Measurements from ENCODE around the gene CDKL2. TPM values are rescaled to one million over a fixed set of nuclear protein-coding genes. Genes with fewer than 3 reads are reported as not detected.
"Not testable (repeated sequence)": the region's sequence is repeated elsewhere in the genome, so short reads cannot be mapped to it uniquely, and the experiment has no call there.

The CDKL2 gene
- total and polyA plus RNA-seq, 2 donors (not counting 1 experiment from before 2014, with no cell fraction given), result 0.40 to 2.3 TPM

DNA sequence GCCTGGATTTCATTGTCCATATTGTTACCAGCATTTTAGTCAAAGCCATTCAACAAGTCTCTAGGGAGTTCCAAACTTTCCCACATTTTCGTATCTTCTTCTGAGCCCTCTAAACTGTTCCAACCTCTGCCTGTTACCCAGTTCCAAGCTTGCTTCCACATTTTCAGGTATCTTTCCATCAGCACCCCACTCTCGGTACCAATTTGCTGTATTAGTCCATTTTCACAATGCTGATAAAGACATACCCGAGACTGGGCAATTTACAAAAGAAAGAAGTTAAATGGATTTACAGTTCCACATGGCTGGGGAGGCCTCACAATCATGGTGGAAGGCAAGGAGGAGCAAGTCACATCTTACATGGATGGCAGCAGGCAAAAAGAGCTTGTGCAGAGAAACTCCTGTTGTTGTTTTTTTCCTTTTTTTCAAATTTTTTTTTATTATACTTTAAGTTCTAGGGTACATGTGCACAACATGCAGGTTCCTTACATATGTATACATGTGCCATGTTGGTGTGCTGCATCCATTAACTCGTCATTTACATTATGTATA, 96.9 kb downstream of the CDKL2 start:
- not testable (repeated sequence) for H3K4me1 ChIP-seq (ENCODE audit: control insufficient read depth, extremely low read depth, insufficient read depth, low read length); H3K4me3 ChIP-seq (replicated peaks in 1 of 4; ENCODE audit: control extremely low read depth in 1 of 4, insufficient read depth in 1 of 4, low read depth in 3 of 4, low read length in 4 of 4); H3K36me3 ChIP-seq (ENCODE audit: control insufficient read depth, insufficient read depth, low read length); H3K4me2 ChIP-seq (ENCODE audit: extremely low read depth, insufficient read depth, low read length); H3K27ac ChIP-seq (ENCODE audit: insufficient read depth, low read length); H3K9ac ChIP-seq (ENCODE audit: insufficient read depth, low read length); H3K27me3 ChIP-seq (ENCODE audit: control insufficient read depth, insufficient read depth, low read length); H3K79me2 ChIP-seq (ENCODE audit: control insufficient read depth, insufficient read depth, low read length); H4K20me1 ChIP-seq (ENCODE audit: control insufficient read depth, extremely low read depth, insufficient read depth, low read length); H2AFZ ChIP-seq (ENCODE audit: low read length); H3K9me3 ChIP-seq (ENCODE audit: control insufficient read depth, insufficient read depth, low read depth, low read length); DNase-seq (ENCODE audit: low read depth in 2 of 2)

DNA sequence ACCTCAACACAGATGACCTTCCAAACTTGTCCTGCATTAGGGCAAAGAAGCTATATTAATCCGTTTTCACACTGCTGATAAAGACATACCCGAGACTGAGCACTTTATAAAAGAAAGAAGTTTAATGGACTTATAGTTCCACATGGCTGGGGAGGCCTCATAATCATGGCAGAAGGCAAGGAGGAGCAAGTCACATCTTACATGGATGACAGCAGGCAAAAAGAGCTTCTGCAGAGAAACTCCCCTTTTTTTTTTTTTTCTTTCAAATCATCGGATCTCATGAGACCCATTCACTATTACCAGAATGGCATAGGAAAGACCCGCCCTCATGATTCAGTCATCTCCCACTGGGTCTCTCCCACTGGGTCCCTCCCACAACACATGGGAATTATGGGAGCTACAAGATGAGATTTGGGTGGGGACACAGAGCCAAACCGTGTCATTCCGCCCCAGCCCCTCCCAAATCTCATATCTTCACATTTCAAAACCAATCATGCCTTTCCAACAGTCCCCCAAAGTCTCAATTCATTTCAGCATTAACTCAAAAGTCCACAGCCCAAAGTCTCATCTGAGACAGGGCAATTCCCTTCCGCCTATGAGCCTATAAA, 98.7 kb downstream of the CDKL2 start:
- not testable (repeated sequence) for H3K4me1 ChIP-seq (ENCODE audit: control insufficient read depth, extremely low read depth, insufficient read depth, low read length); H3K4me3 ChIP-seq (replicated peaks in 1 of 4; ENCODE audit: control extremely low read depth in 1 of 4, insufficient read depth in 1 of 4, low read depth in 3 of 4, low read length in 4 of 4); DNase-seq (ENCODE audit: low read depth in 2 of 2); H3K4me2 ChIP-seq (ENCODE audit: extremely low read depth, insufficient read depth, low read length); H3K27me3 ChIP-seq (ENCODE audit: control insufficient read depth, insufficient read depth, low read length); H4K20me1 ChIP-seq (ENCODE audit: control insufficient read depth, extremely low read depth, insufficient read depth, low read length); H3K9me3 ChIP-seq (ENCODE audit: control insufficient read depth, insufficient read depth, low read depth, low read length); H3K79me2 ChIP-seq (ENCODE audit: control insufficient read depth, insufficient read depth, low read length); H3K36me3 ChIP-seq (ENCODE audit: control insufficient read depth, insufficient read depth, low read length); H2AFZ ChIP-seq (ENCODE audit: low read length); H3K9ac ChIP-seq (ENCODE audit: insufficient read depth, low read length); H3K27ac ChIP-seq (ENCODE audit: insufficient read depth, low read length)

DNA sequence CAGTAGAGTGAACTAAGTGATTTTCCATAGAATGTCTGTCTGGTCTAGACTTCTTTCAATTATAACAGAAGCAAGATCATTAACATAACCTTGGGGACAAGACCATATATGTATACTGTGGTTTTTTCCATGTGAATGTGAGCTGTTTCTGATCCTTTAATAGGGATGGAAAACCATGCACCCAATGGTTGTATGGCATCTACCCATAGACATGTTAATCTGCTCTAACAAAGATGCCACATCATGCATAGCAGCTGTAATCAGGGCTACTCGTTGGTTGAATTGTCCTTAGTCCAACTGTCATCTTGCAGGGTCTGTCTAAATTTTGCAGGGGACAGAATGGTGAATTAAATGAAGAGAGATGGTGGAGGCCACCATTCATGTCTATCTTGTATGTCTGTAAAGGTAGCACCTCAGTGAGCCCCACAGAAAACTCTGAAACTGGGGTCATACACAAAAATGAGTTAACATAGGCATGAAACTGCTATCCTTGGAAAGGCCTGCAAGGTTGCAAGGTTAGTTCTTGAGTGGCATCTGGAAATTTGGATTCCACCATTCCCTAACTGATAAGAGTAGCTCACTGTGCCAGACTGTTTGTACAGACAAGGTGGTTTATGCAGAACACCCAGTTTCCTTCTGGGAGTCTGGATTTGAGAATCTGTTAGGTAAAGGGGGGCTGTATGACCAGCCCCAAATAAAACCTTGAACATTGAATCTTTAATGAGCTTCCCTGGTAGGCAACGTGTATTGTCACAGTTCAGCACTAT, 99.6 kb downstream of the CDKL2 start:
- Histone ChIP-seq H3K27me3 (ENCODE audit: control insufficient read depth, insufficient read depth, low read length) (no peaks in the 10 kb centered on the region), H3K36me3 (ENCODE audit: control insufficient read depth, insufficient read depth, low read length) (peaks cover 6% of the 10 kb centered on the region), H3K4me3 (replicated peaks in 1 of 4; ENCODE audit: control extremely low read depth in 1 of 4, insufficient read depth in 1 of 4, low read depth in 3 of 4, low read length in 4 of 4) (no peak overlapping the region), H3K4me2 (ENCODE audit: extremely low read depth, insufficient read depth, low read length) (no peak overlapping the region), H3K27ac (ENCODE audit: insufficient read depth, low read length) (no peak overlapping the region), H2AFZ (ENCODE audit: low read length) (no peak overlapping the region), H4K20me1 (ENCODE audit: control insufficient read depth, extremely low read depth, insufficient read depth, low read length) (no peaks in the 10 kb centered on the region), H3K79me2 (ENCODE audit: control insufficient read depth, insufficient read depth, low read length) (no peaks in the 10 kb centered on the region), H3K4me1 (ENCODE audit: control insufficient read depth, extremely low read depth, insufficient read depth, low read length) (no peaks in the 10 kb centered on the region), H3K9ac (ENCODE audit: insufficient read depth, low read length) (no peak overlapping the region), H3K9me3 (ENCODE audit: control insufficient read depth, insufficient read depth, low read depth, low read length) (no peaks in the 10 kb centered on the region)
- TF ChIP-seq EZH2 (IDR thresholded peaks at IDR 0.05; ENCODE audit: low read length, missing control alignments), result no peak
- TF ChIP-seq, protein P1, sequence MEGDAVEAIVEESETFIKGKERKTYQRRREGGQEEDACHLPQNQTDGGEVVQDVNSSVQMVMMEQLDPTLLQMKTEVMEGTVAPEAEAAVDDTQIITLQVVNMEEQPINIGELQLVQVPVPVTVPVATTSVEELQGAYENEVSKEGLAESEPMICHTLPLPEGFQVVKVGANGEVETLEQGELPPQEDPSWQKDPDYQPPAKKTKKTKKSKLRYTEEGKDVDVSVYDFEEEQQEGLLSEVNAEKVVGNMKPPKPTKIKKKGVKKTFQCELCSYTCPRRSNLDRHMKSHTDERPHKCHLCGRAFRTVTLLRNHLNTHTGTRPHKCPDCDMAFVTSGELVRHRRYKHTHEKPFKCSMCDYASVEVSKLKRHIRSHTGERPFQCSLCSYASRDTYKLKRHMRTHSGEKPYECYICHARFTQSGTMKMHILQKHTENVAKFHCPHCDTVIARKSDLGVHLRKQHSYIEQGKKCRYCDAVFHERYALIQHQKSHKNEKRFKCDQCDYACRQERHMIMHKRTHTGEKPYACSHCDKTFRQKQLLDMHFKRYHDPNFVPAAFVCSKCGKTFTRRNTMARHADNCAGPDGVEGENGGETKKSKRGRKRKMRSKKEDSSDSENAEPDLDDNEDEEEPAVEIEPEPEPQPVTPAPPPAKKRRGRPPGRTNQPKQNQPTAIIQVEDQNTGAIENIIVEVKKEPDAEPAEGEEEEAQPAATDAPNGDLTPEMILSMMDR (conservative IDR thresholded peaks at IDR 0.05 in 1 of 2, IDR thresholded peaks at IDR 0.05 in 1 of 2; ENCODE audit: low read depth in 1 of 2, low read length in 2 of 2), result no peak
- DNase-seq (ENCODE audit: low read depth in 2 of 2), result no peak

Other genes starting within 250 kb of the CDKL2 start
- gene RCHY1, start 116.1 kb downstream of the CDKL2 start, total RNA-seq, result 33.1 and 34.5 TPM in 2 replicates
- gene RCHY1, start 116.1 kb downstream of the CDKL2 start, polyA plus RNA-seq, result 41.9 and 49.3 TPM in 2 replicates
- gene THAP6, start 116.1 kb downstream of the CDKL2 start, total RNA-seq, result 14.1 and 18.8 TPM in 2 replicates
- 9.7 and 11.7 TPM in 2 replicates for gene THAP6, start 116.1 kb downstream of the CDKL2 start, polyA plus RNA-seq
- gene ODAPH, start 74.5 kb downstream of the CDKL2 start, total RNA-seq, result not detected in 2 replicates
- not detected in 2 replicates for gene ODAPH, start 74.5 kb downstream of the CDKL2 start, polyA plus RNA-seq
- 140 and 143 TPM in 2 replicates for gene G3BP2, start 42.9 kb upstream of the CDKL2 start, total RNA-seq
- gene G3BP2, start 42.9 kb upstream of the CDKL2 start, polyA plus RNA-seq, result 124 and 143 TPM in 2 replicates
- gene USO1, start 94.0 kb upstream of the CDKL2 start, total RNA-seq, result 101 and 123 TPM in 2 replicates
- gene USO1, start 94.0 kb upstream of the CDKL2 start, polyA plus RNA-seq, result 83.5 and 130 TPM in 2 replicates